Measurements from ENCODE around the gene DUSP16.

GRCh38 chr12:12433203-12433731 lies 129.4 kb downstream of the DUSP16 start:
- no peak for TF ChIP-seq CTCF (IDR thresholded peaks at IDR 0.05)
- no peak for TF ChIP-seq POLR2A (IDR thresholded peaks at IDR 0.05)

Data from lower leg skin (tissue), 3 donors.